Daoy (cell line): ENCODE data around the gene AADACL2. TPM values are rescaled to one million over a fixed set of nuclear protein-coding genes. Genes with fewer than 3 reads are reported as not detected.

Experiments used
- DNase-seq: peaks from one replicate; pipeline ENCODE4 v3.0.0-alpha.2; 2015; ENCODE audit warnings: low read depth
- total RNA-seq: library from RNA; depleted of rRNA; stranded (reverse); fragments of >200 nt; shearing (Covaris generic); gene quantifications from 2 replicates; pipeline ENCODE4 v1.2.3, GENCODE V29; 2014; rRNA removed

Gene AADACL2
- total RNA-seq, 1 experiment from 2014 or later: not detected

DNA sequence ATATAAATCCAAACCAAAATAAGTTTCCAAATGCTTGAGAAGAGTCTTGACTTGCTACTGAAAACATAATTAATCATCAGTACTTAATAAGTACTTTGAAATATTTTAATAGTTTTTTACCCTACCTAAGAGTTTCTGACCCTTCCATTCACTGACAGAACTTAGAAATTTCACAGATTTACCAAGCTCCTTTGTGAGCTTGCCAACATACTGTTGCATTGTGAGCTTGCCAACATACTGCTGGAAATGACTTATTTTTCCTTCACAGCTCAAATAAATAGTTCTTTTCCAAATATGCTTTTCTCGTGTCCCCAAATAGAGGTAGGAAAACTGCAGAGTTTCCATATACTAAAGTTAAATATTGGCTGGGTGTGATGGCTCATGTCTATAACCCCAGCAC is 70.5 kb downstream of the AADACL2 start:
- DNase-seq: no peak

DNA sequence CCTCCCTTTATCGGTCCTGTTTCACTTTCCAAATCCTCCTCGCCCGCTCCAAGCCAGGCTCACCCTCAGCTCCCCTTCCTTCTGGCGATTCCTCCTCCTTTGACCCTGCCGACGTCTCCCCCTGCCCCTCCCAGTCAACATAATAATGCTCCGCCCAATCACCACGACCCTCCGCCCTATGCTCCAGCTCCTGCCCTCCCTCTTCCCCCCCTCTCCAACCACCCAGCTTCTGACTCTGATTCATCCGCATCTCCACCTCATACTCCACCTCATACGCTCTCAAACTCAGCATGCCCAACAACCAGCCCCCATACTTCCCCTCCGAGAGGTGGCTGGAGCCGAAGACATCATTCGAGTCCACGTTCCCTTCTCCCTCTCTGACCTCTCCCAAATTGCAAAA is 73.1 kb downstream of the AADACL2 start:
- DNase-seq: no peak

Other genes starting within 250 kb of the AADACL2 start
- not detected in 2 replicates for gene AADAC, start 80.2 kb downstream of the AADACL2 start, total RNA-seq
- not detected in 2 replicates for gene SUCNR1, start 139.7 kb downstream of the AADACL2 start, total RNA-seq